ENCODE measurements around the gene RFC2. TPM values are rescaled to one million over a fixed set of nuclear protein-coding genes. Genes with fewer than 3 reads are reported as not detected.

Gene RFC2
- polyA plus RNA-seq, 1 experiment, result 22.1 TPM

DNA sequence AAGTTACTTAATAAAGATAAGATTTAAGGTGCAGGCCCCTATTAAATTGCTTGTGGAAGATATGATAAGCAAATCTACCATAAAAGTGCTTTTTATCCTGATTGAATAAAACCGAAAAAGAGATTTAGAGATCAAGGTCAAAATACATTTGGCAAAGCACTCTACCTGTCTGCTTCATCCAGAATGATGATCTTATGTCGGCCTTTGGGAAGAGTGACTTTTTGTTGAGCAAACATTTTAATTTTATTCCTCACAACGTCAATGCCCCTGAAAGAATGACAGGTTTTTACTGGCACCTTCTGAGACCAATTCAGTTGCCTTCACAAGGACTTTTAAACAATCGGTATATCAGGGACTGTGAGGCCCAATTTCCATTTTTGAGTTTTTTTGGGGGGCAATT, 7.7 kb downstream of the RFC2 start:
- CTCF ChIA-PET, result no interaction called here

DNA sequence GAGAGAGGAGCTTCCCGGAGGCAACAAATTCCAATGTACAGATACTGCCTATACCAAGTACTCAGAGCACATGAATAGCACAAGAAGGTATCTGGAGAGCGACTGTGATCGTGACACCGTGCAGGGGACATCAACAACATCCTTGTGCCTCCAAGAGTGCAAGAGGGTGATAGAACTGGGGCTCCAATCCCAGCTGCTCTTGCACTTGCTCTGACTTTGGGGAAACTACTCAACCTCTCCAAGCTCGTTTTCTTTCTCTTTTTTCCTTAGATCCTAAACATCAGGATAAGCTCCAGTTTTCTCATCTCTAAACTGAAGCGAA, 12.1 kb downstream of the RFC2 start:
- TF ChIP-seq, protein P1, sequence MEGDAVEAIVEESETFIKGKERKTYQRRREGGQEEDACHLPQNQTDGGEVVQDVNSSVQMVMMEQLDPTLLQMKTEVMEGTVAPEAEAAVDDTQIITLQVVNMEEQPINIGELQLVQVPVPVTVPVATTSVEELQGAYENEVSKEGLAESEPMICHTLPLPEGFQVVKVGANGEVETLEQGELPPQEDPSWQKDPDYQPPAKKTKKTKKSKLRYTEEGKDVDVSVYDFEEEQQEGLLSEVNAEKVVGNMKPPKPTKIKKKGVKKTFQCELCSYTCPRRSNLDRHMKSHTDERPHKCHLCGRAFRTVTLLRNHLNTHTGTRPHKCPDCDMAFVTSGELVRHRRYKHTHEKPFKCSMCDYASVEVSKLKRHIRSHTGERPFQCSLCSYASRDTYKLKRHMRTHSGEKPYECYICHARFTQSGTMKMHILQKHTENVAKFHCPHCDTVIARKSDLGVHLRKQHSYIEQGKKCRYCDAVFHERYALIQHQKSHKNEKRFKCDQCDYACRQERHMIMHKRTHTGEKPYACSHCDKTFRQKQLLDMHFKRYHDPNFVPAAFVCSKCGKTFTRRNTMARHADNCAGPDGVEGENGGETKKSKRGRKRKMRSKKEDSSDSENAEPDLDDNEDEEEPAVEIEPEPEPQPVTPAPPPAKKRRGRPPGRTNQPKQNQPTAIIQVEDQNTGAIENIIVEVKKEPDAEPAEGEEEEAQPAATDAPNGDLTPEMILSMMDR (IDR thresholded peaks at IDR 0.05; ENCODE audit: insufficient read depth, low read depth, low read length), result no peak
- POLR2A ChIA-PET, result no interaction called here
- no peaks in the 10 kb centered on the region for H3K27me3 ChIP-seq (ENCODE audit: control insufficient read depth, insufficient read depth, low read length)
- peaks cover 13% of the 10 kb centered on the region for H3K36me3 ChIP-seq (ENCODE audit: control insufficient read depth, insufficient read depth, low read length)
- DNase-seq (ENCODE audit: low read depth), result no peak
- H3K4me3 ChIP-seq (ENCODE audit: low read depth, low read length), result no peak overlapping the region
- CTCF ChIA-PET, result no interaction called here

More for the DNA sequence above, 7.7 kb downstream of the RFC2 start:
- Histone ChIP-seq H3K4me3 (ENCODE audit: low read depth, low read length) (no peak overlapping the region), H3K36me3 (ENCODE audit: control insufficient read depth, insufficient read depth, low read length) (peaks cover 15% of the 10 kb centered on the region), H3K27me3 (ENCODE audit: control insufficient read depth, insufficient read depth, low read length) (no peaks in the 10 kb centered on the region)
- DNase-seq (ENCODE audit: low read depth), result no peak
- TF ChIP-seq, protein P1 (IDR thresholded peaks at IDR 0.05; ENCODE audit: insufficient read depth, low read depth, low read length), result no peak
- POLR2A ChIA-PET, result no interaction called here

DNA sequence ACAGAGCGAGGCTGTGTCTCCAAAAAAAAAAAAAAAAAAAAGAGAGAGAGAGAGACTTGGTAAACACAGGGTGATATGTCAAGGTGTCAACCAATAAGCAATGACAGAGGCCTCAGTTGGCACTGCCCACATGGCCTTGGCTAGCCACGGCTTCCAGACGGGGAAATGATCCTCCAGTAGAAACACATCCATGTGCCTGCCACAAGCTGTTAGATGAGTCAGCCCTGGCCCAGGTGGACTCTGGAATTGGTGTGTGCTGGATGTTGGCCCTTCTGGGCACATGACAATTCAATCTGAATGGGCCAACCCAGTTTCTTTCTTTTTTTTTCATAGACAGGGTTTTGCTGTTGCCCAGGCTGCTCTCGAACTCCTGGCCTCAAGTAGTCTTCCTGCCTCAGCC, 13.7 kb downstream of the RFC2 start:
- TF ChIP-seq, protein P1 (IDR thresholded peaks at IDR 0.05; ENCODE audit: insufficient read depth, low read depth, low read length), result no peak
- Histone ChIP-seq H3K36me3 (ENCODE audit: control insufficient read depth, insufficient read depth, low read length) (peaks cover 13% of the 10 kb centered on the region), H3K4me3 (ENCODE audit: low read depth, low read length) (no peak overlapping the region), H3K27me3 (ENCODE audit: control insufficient read depth, insufficient read depth, low read length) (no peaks in the 10 kb centered on the region)
- ChIA-PET CTCF (interaction anchor here (0.7 kb wide), 1 partner anchor 20 kb away, joined by 5 read pairs; no protein-coding TSS in a partner anchor), POLR2A (no interaction called here)
- DNase-seq (ENCODE audit: low read depth), result no peak

DNA sequence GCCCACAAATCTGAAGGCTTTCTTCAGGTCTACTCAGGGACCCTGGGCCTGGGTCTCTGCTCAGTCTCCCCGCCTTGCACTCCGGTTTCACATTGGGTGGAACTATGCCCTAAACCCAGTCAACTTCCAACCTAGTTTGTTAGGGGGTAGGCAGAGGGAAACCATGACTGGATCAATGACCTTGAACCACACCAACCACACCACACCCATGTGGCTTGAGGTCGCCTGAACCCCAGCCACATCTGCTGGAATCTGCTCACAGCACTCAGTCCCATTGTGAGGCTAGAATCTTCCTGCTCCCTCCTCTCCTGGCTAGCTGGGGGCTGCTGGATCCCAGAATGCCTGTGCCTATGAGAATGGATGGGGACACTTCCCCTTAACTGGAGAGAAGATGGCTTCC, 17.9 kb downstream of the RFC2 start:
- Histone ChIP-seq H3K4me3 (ENCODE audit: low read depth, low read length) (no peak overlapping the region), H3K36me3 (ENCODE audit: control insufficient read depth, insufficient read depth, low read length) (peaks cover 10% of the 10 kb centered on the region), H3K27me3 (ENCODE audit: control insufficient read depth, insufficient read depth, low read length) (no peaks in the 10 kb centered on the region)
- TF ChIP-seq, protein P1 (IDR thresholded peaks at IDR 0.05; ENCODE audit: insufficient read depth, low read depth, low read length), result no peak
- no peak for DNase-seq (ENCODE audit: low read depth)
- CTCF ChIA-PET, result interaction anchor here (1.2 kb wide), 1 partner anchor 165 kb away, joined by 4 read pairs; no protein-coding TSS in a partner anchor
- POLR2A ChIA-PET, result no interaction called here

DNA sequence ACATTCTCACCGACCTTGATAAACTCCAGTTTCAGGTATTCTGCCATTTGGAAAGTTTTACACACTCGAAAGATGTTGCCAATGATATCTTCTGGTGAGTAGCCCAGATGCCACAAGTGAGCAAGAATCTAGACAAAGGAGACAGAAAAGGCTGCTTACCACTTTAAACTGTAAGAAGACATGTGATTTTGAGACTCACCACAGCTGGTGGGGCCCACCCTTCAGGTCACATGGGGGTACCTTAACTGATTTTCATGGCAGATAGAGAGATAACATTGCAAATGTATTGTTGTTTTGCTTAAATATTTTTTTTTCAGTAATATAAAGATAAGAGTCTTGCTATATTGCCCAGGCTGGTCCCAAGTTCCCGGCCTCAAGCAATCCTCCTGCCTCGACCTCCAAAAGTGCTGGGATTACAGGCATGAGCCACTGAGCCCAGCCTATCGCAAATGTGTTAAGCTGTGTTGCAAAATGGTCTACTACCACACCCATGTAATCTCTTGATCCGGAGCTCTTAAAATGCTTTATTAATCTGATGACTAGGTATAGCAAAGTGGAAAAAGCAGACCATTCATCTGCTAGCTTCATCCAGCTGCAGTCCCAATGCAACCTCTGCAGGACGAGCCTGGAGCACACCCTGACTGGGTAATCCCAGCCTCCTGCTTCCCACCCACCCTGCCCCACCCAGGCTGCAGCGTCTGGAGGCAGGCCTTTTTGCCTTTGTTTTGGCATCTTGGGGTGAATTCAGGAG, 18.5 kb downstream of the RFC2 start:
- DNase-seq (ENCODE audit: low read depth), result no peak
- ChIA-PET POLR2A (no interaction called here), CTCF (interaction anchor here (1.0 to 1.2 kb wide), 2 partner anchors 165 to 166 kb away, joined by 4 to 8 read pairs; no protein-coding TSS in a partner anchor)
- no peak overlapping the region for H3K4me3 ChIP-seq (ENCODE audit: low read depth, low read length)
- H3K27me3 ChIP-seq (ENCODE audit: control insufficient read depth, insufficient read depth, low read length), result no peaks in the 10 kb centered on the region
- TF ChIP-seq, protein P1 (IDR thresholded peaks at IDR 0.05; ENCODE audit: insufficient read depth, low read depth, low read length), result no peak
- H3K36me3 ChIP-seq (ENCODE audit: control insufficient read depth, insufficient read depth, low read length), result peaks cover 11% of the 10 kb centered on the region
